Superior temporal gyrus (tissue), 1 donor: ENCODE measurements around the gene CAP2.

Experiments
- DNase-seq: peaks from one replicate; pipeline ENCODE4 v3.0.0-alpha.2; 2016; ENCODE audit errors: extremely low spot score

The CAP2 gene, protein sequence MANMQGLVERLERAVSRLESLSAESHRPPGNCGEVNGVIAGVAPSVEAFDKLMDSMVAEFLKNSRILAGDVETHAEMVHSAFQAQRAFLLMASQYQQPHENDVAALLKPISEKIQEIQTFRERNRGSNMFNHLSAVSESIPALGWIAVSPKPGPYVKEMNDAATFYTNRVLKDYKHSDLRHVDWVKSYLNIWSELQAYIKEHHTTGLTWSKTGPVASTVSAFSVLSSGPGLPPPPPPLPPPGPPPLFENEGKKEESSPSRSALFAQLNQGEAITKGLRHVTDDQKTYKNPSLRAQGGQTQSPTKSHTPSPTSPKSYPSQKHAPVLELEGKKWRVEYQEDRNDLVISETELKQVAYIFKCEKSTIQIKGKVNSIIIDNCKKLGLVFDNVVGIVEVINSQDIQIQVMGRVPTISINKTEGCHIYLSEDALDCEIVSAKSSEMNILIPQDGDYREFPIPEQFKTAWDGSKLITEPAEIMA

DNA sequence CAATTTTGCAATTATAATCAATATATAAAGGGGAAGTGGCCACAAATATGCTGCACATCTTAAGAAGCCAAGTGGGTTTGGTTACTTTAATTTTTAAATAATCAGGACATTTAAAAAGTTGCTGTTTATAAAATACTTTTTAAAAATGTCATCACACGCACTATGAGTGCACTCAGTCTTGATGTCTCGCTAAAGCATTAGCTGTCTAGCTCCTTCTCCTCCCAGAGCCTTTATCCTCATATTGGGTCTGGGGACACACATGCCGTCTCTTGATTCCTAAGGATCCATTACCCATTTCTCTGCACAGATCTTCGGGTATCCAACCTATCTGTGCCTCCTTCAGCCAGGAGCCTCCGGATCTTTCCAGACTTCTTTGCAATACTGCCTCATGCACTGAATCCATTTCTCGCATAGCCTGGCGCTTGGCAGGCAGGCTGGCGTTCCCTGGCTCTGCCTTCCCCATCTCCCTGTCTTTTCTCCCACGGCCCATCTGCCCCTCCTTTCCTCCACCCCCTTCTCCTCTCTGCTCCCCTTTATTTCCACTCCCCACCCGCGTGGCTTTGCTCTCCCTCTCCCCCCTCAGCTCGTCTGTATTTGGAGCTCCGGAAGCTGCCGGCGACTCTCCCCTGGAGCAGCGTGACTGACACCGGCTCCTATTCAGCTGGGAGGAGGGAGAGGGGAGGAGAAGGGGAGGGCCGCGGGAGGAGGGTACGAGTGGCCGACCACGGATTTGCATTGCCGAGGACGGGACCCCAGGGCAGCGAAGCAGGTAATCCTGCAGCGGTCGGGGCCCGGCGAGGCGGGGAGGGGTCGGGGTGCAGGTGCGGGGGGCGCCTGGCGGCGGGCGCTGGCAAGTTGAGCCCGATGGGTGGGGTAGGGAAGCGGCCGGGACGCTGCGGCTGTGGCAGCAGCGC is at the start of gene CAP2:
Gene CAP2 (plus strand): TSS at position 618 of the 914 bp plus-strand sequence. CDS start 27,961 bp downstream, outside the sequence.
- DNase-seq = peak; percentile 72

DNA sequence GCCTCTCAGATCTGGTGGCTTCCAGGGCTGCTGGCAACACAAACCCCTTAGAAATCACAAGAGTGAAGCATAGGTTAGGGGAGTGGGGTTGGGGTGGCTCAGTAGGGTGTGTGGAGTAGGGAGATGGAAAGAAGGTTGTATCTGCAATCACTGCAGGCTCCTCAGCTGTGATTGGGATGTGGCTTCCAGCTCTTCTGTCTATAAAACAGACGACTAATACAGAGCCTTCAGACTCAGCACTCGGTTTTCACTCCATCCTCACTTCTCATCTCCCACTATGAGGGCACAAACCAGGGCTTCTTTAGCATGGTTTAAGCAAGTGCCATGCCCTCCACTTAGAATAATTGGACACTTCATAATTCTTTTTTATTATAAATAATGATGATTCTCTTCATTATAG is 46.4 kb upstream of the CAP2 start:
- DNase-seq = no peak

DNA sequence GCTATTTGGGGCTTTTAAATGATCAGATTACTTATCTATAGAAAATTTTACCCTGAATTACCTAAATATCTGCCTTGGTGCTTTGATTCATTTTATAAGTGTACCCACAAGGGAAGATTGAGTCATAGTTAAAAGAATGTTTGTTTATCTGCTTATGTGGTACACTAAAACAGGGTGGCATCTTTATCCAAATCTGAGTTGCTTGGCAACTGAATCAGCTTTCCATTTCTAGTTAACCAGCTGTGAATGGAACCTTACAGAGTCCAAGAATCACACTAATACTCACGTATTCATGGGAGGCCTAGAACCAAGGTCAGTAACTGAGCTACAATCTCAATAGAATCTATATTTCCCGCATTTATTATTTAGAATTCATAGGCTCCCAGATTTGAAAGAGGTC is 44.0 kb upstream of the CAP2 start:
- DNase-seq = no peak

DNA sequence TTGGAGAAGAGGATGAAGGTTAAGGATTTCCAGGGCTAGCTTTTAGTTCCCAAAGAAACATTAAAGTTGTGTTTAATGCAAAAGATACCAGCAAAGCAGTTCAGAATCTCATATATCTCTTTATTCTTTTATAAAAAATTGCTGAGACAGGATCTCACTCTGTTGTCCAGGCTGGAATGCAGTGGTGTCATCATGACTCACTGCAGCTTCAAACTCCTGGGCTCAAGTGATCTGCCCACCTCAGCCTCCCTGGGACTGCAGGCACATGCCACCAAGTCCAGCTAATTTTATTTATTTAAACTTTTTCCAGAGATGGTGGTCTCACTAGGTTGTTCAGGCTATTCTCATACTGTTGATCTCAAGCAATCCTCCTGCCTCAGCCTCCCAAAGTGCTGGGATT is 41.1 kb upstream of the CAP2 start:
- no peak for DNase-seq

DNA sequence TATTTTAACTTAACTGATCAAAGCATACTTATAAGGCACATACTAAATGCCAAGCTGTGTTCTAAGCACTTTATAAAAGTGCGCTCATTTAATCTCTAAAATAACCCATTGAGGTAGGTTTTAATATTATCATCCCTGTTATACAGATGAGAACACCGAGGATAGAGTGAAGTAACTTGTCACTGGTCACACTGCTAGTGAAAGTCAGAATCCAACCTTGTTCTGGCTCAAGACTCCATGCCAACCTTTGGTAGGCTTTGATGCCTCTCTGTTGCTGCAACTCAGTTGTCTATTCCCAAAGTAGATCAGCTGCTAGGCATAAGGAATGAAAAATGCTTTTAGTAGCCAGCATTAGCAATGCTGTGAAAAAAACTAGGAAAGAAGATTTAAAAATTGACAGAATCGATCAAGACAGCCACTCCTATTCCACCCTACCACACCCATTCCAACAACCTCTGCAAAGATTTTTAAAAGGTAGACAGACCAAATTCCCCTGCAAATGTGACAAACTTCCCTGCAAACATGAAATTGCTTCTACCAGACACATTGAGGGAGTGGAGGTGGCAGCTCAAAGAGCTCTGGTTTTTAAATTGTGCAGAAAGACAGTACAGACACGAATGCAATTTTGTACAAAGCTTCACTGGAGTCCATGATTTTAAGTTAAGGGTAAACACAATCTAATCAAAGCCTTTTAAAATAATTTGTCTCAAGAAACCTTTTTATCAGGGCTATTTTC is 39.8 kb upstream of the CAP2 start:
- DNase-seq = no peak

DNA sequence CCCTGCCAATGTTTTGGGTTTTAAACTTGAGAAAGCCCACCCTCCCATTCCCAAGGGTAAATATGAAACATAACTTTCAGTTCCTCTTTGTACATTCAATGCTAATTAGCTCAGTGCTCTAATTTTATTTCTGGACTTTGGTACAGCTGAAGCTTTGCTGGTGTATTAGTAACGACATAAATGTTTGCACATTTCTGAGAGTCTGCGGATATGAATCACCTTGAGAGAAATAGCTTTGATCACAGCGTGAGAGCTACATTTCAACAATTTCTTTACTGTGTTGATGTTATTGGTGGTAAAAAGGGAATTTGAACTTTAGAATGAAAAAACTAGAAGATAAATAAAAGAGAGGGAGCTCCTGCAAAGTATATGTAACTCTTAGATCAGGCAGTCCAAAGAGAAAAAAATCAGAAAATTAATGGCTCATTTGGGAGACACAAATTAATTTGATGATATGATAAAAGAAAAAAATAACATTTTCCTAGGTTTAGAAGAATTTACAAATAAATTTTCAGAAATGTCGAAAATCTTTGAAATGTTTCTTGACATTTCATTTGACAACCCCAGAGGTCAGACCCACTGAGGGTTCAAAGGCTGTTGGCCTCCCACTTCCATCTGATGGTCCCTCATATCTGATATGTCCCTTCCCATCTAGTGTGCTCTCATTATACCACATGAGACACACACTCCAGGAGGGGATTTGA is 38.5 kb upstream of the CAP2 start:
- no peak for DNase-seq

DNA sequence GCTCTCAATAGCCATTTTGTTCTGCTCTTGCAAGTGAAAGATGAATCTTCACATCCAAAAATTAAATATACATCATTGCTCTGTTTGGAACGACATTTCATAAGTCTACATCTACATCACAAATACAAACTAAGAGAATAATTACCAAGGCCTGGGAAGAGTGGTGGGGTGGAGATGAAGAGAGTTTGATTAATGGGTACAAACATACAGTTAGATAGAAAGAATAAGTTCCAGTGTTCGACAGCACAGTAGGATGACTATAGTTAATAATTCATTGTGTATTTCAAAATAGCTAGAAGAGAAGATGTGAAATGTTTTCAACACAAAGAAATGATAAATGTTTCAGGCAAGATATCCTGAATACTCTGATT is 38.0 kb upstream of the CAP2 start:
- no peak for DNase-seq

DNA sequence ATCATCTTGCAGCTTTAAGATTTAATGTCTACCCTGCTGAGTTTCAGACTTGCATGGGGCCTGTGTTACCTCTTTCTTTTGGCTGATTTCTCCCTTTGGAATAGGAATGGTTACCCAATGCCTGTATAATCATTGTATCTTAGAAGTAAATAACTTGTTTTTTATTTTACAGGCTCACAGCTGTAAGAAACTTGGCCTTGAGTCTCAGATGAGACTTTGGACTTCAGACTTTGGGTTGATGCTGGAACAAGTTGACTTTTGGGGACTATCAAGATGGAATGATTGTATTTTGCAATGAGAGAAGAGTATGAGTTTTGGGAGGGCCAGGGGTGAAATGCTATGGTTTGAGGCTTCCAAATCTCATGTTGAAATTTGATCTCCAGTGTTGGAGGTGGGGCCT is 34.9 kb upstream of the CAP2 start:
- no peak for DNase-seq

DNA sequence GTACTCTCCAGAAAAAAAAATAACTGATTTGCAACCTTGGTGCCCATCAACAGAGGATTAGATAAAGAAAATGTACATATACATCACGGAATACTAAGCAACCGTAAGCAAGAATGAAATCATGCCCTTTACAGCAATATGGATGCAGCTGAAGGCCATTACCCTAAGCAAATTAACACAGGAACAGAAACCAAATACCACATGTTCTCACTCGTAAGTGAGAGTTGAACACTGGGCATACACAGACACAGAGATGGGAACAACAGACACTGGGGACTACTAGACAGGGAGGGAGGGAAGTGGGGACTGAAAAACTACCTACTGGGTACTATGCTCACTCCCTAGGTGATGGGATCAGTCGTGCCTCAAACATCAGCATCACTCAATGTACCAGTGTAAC is 32.8 kb upstream of the CAP2 start:
- DNase-seq = no peak

DNA sequence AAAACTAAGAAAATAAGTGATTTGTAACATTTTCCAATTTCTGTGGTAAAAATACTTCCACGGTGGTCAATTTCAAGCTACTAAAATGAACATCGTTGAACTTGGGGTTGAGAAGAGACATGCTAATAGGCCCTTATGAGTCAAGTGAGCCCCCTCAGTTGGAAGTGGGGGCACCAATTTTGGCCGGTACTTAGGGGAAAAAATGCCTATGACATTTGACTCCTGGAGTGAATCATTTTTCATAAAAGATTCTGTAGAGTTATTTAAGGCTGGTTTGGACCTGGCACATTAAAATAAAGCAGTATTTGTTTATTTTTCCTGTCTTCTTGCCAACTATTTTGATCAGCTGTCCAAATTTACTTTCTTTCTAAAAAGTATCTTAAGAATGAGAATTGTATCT is 32.4 kb upstream of the CAP2 start:
- DNase-seq = no peak

DNA sequence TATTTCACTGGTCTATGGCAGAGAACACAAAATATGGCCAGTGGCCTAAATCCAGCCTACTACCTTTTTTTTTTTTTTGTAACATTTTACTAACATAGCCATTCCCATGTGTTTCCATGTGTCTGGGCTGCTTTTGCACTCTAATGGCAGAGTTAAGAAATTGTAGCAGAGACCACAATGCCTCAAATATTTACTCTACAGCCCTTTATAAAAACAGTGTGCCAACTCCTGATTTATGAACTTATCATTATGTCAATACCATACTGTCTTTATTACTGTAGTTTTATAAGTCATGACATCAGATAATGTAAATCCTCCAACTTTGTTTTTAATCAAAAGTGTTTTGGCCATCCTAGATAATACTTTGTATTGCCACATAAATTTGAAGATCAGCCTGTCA is 27.4 kb upstream of the CAP2 start:
- DNase-seq = no peak

DNA sequence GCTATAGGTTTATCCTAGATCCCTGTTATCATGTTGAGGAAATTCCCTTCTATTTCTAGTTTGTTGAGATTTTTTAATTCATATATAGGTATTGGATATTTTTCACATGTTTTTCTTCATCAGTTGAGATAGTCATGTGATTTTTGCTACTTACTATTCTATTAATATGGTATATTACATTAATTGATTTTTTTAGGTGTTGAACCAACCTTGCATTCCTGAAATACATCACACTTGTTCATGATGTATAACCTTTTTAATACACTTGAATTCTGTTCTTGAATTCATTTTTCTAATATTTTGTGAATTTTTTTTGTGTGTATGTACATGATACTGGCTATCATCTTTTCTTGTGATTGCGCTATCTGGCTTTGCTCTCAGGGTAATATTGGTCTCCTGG is 25.5 kb upstream of the CAP2 start:
- DNase-seq = no peak

DNA sequence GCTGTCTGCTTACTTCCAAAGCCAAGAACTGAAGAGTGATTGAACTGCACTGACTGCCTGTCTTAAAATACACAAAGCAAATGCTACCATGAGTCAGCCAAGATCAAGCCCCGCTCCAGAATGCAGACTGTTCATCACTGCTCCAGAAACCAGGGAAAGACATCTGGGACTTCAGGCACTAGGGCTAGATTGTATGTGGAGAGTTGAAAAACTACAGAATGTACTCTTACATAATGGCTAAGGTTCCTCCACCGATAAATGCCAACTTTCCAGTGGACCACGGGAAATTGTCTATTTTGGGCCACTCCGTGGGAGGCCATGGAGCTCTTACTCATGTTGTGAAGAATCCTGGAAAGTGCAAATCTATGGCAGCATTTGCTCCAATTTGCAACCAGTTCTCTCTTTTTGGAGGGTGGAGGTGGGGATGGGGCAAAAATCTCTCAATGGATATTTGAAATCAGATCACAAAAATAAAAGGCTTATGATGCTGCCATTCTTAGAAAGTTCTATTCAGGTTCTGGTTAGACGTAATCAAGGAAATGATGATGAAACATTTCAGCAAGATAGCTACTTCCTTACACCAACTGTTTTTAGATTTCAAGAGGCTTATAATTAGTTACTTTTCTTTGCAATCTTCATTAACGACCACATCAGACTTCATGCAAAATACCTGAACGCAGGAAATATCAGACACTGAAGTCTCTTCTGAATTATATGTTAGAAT is 11.8 kb upstream of the CAP2 start:
- peak; percentile 80 for DNase-seq

DNA sequence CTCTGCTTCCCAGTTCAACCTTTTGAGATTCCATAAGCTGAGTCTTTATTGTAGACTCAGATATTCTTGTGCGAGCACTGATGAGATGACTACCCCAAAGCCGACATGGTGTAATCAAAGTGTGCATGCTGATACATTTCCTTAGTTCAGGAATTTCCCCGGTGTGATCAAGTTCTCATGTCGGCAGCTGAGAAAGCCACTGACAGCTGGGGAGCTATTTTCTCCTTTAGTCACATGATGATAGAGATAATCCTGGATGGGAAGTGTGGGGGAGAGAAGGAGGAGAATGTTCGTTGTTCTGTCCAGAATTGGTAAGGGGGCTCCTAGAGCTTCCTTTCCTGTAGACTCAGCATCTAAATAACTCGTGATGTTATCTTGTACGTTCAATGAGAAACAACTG is 7.7 kb upstream of the CAP2 start:
- peak; percentile 52 for DNase-seq

DNA sequence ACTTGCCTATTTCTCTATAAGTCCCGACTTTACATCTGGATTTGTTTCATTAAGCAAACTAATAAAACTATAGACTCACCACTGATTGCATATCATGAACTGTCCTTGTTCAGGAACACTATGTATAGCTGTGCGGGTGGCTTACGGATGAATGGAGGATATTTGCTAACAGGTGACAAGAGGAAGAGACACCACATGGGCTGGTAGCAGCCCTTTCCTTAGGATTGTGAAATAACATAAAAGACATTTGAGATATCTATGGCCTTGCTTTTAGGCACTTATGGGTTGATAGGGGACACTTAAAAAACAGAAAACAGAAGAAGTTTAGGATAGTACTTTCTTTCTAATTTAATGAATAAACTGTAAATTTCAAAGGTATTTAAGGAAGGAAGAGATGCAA is 5.0 kb upstream of the CAP2 start:
- DNase-seq = no peak

DNA sequence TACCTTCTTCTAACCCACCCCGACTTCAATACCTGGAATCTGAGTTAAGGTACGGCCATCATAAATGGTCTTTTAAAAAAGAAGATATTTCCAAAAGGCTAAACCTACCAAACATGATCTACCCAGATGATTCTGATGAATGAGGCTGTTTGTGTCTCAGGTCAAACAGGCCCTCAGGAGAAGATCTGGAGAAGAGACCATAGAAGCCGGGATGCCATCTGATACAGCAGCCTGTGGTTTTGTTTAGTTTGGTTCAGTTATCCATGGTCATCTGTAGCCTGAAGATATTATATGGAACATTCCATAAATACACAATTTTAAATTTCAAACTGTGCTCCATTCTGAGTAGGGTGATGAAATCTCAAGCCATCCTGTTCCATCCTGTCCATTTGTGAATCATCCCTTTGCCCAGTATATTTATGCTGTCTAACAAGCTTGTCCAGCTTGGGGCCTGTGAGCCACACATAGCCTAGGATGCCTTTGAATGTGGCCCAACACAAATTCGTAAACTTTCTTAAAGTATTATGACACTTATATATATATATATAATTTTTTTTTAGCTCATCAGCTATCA is 4.0 kb upstream of the CAP2 start:
- no peak for DNase-seq

DNA sequence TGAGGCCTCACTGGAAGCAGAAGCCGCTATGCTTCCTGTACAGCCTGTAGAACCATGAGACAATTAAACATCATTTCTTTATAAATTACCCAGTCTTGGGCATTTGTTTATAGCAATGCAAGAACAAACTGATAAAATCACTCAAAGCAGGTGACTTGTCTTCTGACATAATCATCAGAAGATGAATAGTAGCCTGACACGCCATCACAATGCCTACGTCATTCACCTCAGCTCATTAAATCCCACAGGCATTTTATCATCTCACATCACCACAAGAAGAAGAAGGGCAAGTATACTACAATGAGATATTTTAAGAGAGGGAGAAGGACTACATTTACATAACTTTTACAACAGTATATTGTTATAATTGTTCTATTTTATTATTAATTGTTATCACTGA is 3.1 kb upstream of the CAP2 start:
- no peak for DNase-seq

DNA sequence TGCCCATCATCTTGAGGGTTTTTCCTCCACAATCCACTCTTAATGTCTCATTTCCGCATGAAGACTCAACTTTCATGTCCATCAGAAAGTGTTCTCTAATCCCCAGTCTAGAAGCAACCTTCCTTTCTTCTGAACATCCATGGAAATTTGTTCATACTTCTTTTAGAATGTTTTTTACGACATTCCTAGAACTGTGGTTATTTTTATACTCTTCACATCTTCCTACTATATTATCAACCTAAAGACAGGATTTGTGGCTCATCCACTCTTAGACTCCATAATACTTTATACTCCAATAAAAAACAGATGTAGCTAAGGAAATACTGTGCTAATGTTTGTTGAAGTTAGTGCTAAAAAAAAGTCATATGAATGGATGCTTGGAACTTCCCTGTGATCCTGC is 1.4 kb upstream of the CAP2 start:
- DNase-seq = no peak

DNA sequence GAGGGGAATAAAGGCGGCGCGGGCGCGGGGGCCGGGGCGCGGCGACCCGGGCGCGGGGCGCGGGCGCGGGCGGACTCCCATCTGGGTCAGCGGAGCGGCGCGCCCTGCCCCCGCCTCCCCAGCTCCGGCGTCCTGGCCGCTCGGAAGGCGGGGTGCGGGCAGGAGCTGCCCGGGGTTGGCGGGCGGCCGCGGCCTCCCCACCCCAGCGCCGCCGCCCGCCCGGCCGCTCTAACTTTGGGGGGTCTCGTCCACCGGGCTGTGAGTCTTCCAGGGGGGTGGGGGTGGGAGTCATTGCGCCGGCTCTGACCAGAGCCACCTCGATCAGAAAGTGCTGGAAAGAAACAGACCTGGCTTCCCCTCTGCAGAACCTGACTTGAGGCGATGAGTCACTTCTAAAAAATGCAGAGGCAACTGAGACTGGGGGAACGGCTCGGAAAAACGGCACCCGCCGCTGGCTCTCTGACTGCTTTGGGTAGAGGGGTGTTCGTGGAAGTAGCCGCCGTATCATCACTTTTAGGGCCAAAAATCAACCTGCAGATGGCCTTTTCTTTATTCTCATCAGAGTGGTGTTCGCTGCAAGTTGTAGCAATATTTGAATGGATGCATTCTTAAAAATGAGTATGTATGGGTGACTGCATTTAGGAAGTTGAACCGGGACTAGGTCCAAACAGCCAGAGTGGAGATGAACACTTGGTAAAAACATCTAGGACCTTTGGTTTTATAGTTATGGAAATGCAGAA is 667 bp downstream of the CAP2 start:
- DNase-seq = no peak

DNA sequence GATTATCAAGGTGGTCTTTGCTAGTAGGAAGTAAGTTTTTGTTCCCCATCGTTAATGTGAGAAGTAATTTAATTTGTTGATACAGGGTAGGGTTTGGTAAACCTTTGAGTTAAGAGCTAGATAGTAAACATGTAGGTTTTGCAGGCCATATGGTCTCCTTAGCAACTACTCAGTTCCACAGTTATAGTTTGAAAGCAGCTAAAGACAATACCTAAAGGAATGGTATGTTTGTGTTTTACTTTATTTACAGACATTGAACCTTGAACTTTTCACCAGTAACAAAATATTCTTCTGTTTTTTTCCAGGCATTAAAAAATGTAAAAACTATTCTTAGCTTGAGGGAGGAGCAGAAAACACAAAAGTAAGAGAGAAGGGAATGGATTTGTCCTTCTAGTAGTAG is 1.7 kb downstream of the CAP2 start:
- no peak for DNase-seq
